MM.1S (cell line): ENCODE results near the gene TICAM1.

Experiments
- CTCF ChIP-seq: fragments of 300-600 bp; sonication (generic); IDR thresholded peaks from 2 replicates; pipeline ENCODE4 v1.5.1; 2016; ENCODE audit warnings: antibody characterized with exemption, low read length, mixed read lengths
- EZH2 ChIP-seq: fragments of 300-600 bp; sonication (generic); optimal IDR thresholded peaks from 2 replicates; pipeline ENCODE3; 2017; ENCODE audit warnings: low read depth, mild to moderate bottlenecking, antibody characterized with exemption, low read length, mixed read lengths
- EZH2phosphoT487 ChIP-seq: fragments of 300-600 bp; sonication (generic); IDR thresholded peaks from 2 replicates; pipeline ENCODE4 v1.6.1; 2018; ENCODE audit warnings: antibody characterized with exemption, low read length

GRCh38 chr19:4830768-4831265, 695 bp downstream of the TICAM1 start:
- no peak for TF ChIP-seq EZH2phosphoT487
- no peak for TF ChIP-seq CTCF
- no peak for TF ChIP-seq EZH2
